ENCODE data around the gene PCDH9. TPM values are rescaled to one million over a fixed set of nuclear protein-coding genes. Genes with fewer than 3 reads are reported as not detected.

PCDH9 gene
- total and polyA plus RNA-seq, 8 donors = 2.0 to 11.6 (median 3.1) TPM

- ATAC-seq = peak; percentile 38
- intact Hi-C loops (cut with DNase I) = no loop called here
Measured at GRCh38 chr13:67225252-67226159, 4.6 kb downstream of the PCDH9 start.

GRCh38 chr13:67224148-67224846, 5.8 kb downstream of the PCDH9 start:
- H3K4me1 ChIP-seq = peaks cover 0 to 8% of the 10 kb centered on the region in 2 donors
- no peaks in the 10 kb centered on the region for H3K9me3 ChIP-seq
- H3K27me3 ChIP-seq = peaks cover 0 to 14% of the 10 kb centered on the region in 2 donors
- DNase-seq = peak; percentile 55 to 85 (median 76)
- TF ChIP-seq CTCF (IDR thresholded peaks at IDR 0.05) = peak; percentile 33 to 59
- peak overlapping the region in 1 of 2 donors; percentile 8 for H3K4me3 ChIP-seq
- ATAC-seq = peak; percentile 93
- intact Hi-C loops (cut with DNase I) = no loop called here
- no peak overlapping the region for H3K27ac ChIP-seq
- H3K36me3 ChIP-seq = no peaks in the 10 kb centered on the region

More at GRCh38 chr13:67225252-67226159, 4.6 kb downstream of the PCDH9 start:
- H3K27ac ChIP-seq = no peak overlapping the region
- no peak for TF ChIP-seq CTCF (IDR thresholded peaks at IDR 0.05)
- H3K36me3 ChIP-seq = no peaks in the 10 kb centered on the region
- H3K9me3 ChIP-seq = no peaks in the 10 kb centered on the region
- peaks cover 0 to 8% of the 10 kb centered on the region in 2 donors for H3K4me1 ChIP-seq
- peak in 2 of 4 donors; percentile 21 to 38 for DNase-seq
- H3K27me3 ChIP-seq = peaks cover 0 to 26% of the 10 kb centered on the region in 2 donors
- no peak overlapping the region for H3K4me3 ChIP-seq

DNA sequence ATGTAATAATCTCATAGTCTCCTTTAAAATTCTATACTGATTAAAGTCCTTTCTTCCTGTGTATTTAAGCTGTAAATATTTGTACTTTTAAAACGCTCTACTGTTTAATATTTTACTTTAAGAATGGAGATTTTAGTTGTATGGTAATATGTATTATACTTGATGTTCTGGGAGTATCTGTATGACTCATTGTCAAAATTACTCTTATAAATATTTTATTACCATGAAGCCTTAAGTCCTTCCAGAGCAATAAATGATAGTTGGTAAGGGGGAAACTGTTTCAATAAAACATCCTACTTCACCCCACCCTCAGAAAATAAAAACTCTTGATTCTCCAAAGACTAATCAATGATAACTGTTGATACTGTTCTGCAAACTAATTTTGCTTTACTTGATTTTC, 6.4 kb downstream of the PCDH9 start:
- intact Hi-C loops (cut with DNase I) = no loop called here
- H3K9me3 ChIP-seq = no peaks in the 10 kb centered on the region
- H3K36me3 ChIP-seq = no peaks in the 10 kb centered on the region
- peaks cover 0 to 8% of the 10 kb centered on the region in 2 donors for H3K4me1 ChIP-seq
- ATAC-seq (peak; percentile 13), DNase-seq (no peak)
- peaks cover 0 to 8% of the 10 kb centered on the region in 2 donors for H3K27me3 ChIP-seq
- no peak overlapping the region for H3K27ac ChIP-seq
- H3K4me3 ChIP-seq = peak overlapping the region in 1 of 2 donors; percentile 8
- no peak for TF ChIP-seq CTCF (IDR thresholded peaks at IDR 0.05)

- no peak for TF ChIP-seq CTCF (IDR thresholded peaks at IDR 0.05)
- DNase-seq = no peak
- H3K27me3 ChIP-seq = peaks cover 0 to under 1% of the 10 kb centered on the region in 2 donors
- no peak overlapping the region for H3K27ac ChIP-seq
- ATAC-seq = no peak
- H3K36me3 ChIP-seq = no peaks in the 10 kb centered on the region
- H3K4me1 ChIP-seq = peaks cover 0 to 8% of the 10 kb centered on the region in 2 donors
- intact Hi-C loops (cut with DNase I) = no loop called here
- H3K4me3 ChIP-seq = no peak overlapping the region
- H3K9me3 ChIP-seq = no peaks in the 10 kb centered on the region
Measured at GRCh38 chr13:67223024-67223423, 7.1 kb downstream of the PCDH9 start.

All from left lung (tissue), 10 donors.